Adrenal gland (tissue), 12 donors: ENCODE data around the gene FAM185A. TPM values are rescaled to one million over a fixed set of nuclear protein-coding genes. Genes with fewer than 3 reads are reported as not detected.

Source experiments
- DNase-seq, 7 donors: peaks; one replicate each; pipeline ENCODE4 v3.0.0-alpha.2; 2019 to 2020
- H3K27ac ChIP-seq, 5 donors: fragments of 200-600 bp; sonication (generic) in 4 of 5; 1 replicate in 3 of 5; 2 replicates in 2 of 5; pipeline versions ENCODE4 v1.5.1 to v1.8.0; 2016 to 2020; ENCODE audit warnings: mild to moderate bottlenecking in 1 of 5
- H3K27me3 ChIP-seq: fragments of 200-600 bp; 2 replicates; pipeline ENCODE4 v1.8.0; 2021
- H3K36me3 ChIP-seq, 2 donors: fragments of 200-600 bp; replicated peaks in 1 of 2; 1 replicate in 1 of 2; 2 replicates in 1 of 2; pipeline versions ENCODE4 v1.5.1 to v1.8.0; 2018 to 2022
- H3K4me1 ChIP-seq, 2 donors: fragments of 200-600 bp; replicated peaks in 1 of 2; 1 replicate in 1 of 2; 2 replicates in 1 of 2; pipeline versions ENCODE4 v1.5.1 to v1.8.0; 2018 to 2021
- H3K4me3 ChIP-seq, 4 donors: fragments of 200-600 bp; sonication (generic) in 3 of 4; one replicate each; pipeline ENCODE4 v1.5.1; 2016 to 2018
- H3K9me3 ChIP-seq, 3 donors: fragments of 200-600 bp; sonication (generic) in 1 of 3; replicated peaks in 1 of 3; 1 replicate in 2 of 3; 2 replicates in 1 of 3; pipeline versions ENCODE4 v1.5.1 to v1.8.0; 2016 to 2021
- CTCF ChIP-seq, 6 experiments: fragments of 450-650 bp in 4 of 6; fragments of 200-600 bp in 2 of 6; sonication (generic) in 1 of 6; IDR thresholded peaks; 1 replicate in 5 of 6; 2 replicates in 1 of 6; pipeline versions ENCODE4 v1.5.1 to v1.8.0; 2016 to 2021; ENCODE audit warnings: antibody characterized with exemption in 6 of 6, mild to moderate bottlenecking in 2 of 6, moderate library complexity in 1 of 6
- POLR2A ChIP-seq, 2 donors: fragments of 450-650 bp; IDR thresholded peaks; one replicate each; pipeline ENCODE4 v1.6.1; 2017; ENCODE audit warnings: antibody characterized with exemption in 2 of 2, mild to moderate bottlenecking in 2 of 2, moderate library complexity in 1 of 2
- WGBS, 4 donors: extraction: QIAGEN DNeasy Blood & Tissue Kit in 2 of 4; methylation state at CpG; one replicate each; pipeline versions ENCODE4 v1.1.5 to v1.1.7; 2013 to 2017; 5-methylcytosine and 5-hydroxymethylcytosine counted together
- intact Hi-C, 2 donors: fragments of 100-400 bp; cut with DNase I; formaldehyde crosslinking; loops; one replicate each; pipeline versions ENCODE4 v1.14.1 to v1.15.0; 2022 to 2023
- polyA plus RNA-seq, 3 donors: library from polyadenylated mRNA; stranded (reverse); fragments of 200-250 nt in 2 of 3; fragments of 350-450 nt in 1 of 3; fragmentation: Illumina TruSeq in 1 of 3; extraction: RNeasy Lipid Tissue Mini Kit (QIAGEN cat#74804) in 1 of 3; gene quantifications; one replicate each; pipeline ENCODE4 v1.2.3, GENCODE V29; 2013 to 2014
- total RNA-seq, 9 donors: library from RNA; depleted of rRNA in 4 of 9; stranded (reverse); fragments of >200 nt in 4 of 9; fragments of 120-200 nt in 1 of 9; fragmentation: NEBNext Ultra II Directional in 1 of 9; extraction: Animal tissue kit (Norgen Biotek cat#: 25700) in 1 of 9; gene quantifications; one replicate each; pipeline versions ENCODE4 v1.1.0 to v1.2.4, GENCODE V29; 2013 to 2023
- donor health status: healthy with polysubstance abuse.
- donor health status: Bipolar disorder and iron deficiency.
- donor health status: DM: yes; HTN: yes; CAD: no.
- donor health status: DM: no; HTN: no; CAD: no.
- donor health status: DM: no; HTN: no; CAD: no.
- donor health status: DM: yes; HTN: yes; CAD: no.

Gene FAM185A
- total and polyA plus RNA-seq, 12 donors: 5.9 to 25.6 (median 10.7) TPM

- WGBS, 4 donors: 89 to 94% (median 93%) methylated on average over 6 of the region's 6 CpGs
- DNase-seq: no peak
- Histone ChIP-seq H3K27ac (no peak overlapping the region), H3K4me3 (no peak overlapping the region), H3K4me1 (no peaks in the 10 kb centered on the region), H3K27me3 (no peaks in the 10 kb centered on the region), H3K36me3 (no peaks in the 10 kb centered on the region), H3K9me3 (no peaks in the 10 kb centered on the region)
- TF ChIP-seq CTCF (IDR thresholded peaks at IDR 0.05) (no peak), POLR2A (IDR thresholded peaks at IDR 0.05) (no peak)
- intact Hi-C loops: no loop called here
Measured at GRCh38 chr7:102823390-102824119, 74.8 kb downstream of the FAM185A start.

- WGBS, 4 donors: 97 to 100% (median 99%) methylated on average over 2 of the region's 2 CpGs
- H3K27me3 ChIP-seq: no peaks in the 10 kb centered on the region
- H3K36me3 ChIP-seq: no peaks in the 10 kb centered on the region
- no peak overlapping the region for H3K4me3 ChIP-seq
- TF ChIP-seq POLR2A (IDR thresholded peaks at IDR 0.05) (no peak), CTCF (IDR thresholded peaks at IDR 0.05) (no peak)
- intact Hi-C loops: no loop called here
- H3K27ac ChIP-seq: no peak overlapping the region
- H3K9me3 ChIP-seq: no peaks in the 10 kb centered on the region
- no peak for DNase-seq
- peaks cover 0 to 6% of the 10 kb centered on the region in 2 donors for H3K4me1 ChIP-seq
Measured at GRCh38 chr7:102828286-102828685, 79.5 kb downstream of the FAM185A start.

GRCh38 chr7:102829075-102829474 is 80.3 kb downstream of the FAM185A start:
- H3K36me3 ChIP-seq: no peaks in the 10 kb centered on the region
- 95 to 99% (median 97%) methylated on average over 3 of the region's 3 CpGs for WGBS, 4 donors
- intact Hi-C loops: no loop called here

GRCh38 chr7:102830197-102830596 is 81.4 kb downstream of the FAM185A start:
- WGBS, 4 donors: 88 to 96% (median 94%) methylated on average over 2 of the region's 2 CpGs
- no peaks in the 10 kb centered on the region for H3K9me3 ChIP-seq
- intact Hi-C loops: no loop called here
- DNase-seq: no peak
- H3K36me3 ChIP-seq: no peaks in the 10 kb centered on the region
- H3K27me3 ChIP-seq: no peaks in the 10 kb centered on the region
- H3K4me1 ChIP-seq: peaks cover 0 to 6% of the 10 kb centered on the region in 2 donors
- no peak overlapping the region for H3K4me3 ChIP-seq
- TF ChIP-seq POLR2A (IDR thresholded peaks at IDR 0.05): no peak
- no peak for TF ChIP-seq CTCF (IDR thresholded peaks at IDR 0.05)
- no peak overlapping the region for H3K27ac ChIP-seq

More at GRCh38 chr7:102829075-102829474, 80.3 kb downstream of the FAM185A start:
- Histone ChIP-seq H3K4me3 (no peak overlapping the region), H3K9me3 (no peaks in the 10 kb centered on the region), H3K27ac (no peak overlapping the region), H3K27me3 (no peaks in the 10 kb centered on the region), H3K4me1 (peaks cover 0 to 6% of the 10 kb centered on the region in 2 donors)
- DNase-seq: no peak
- TF ChIP-seq POLR2A (IDR thresholded peaks at IDR 0.05): no peak
- no peak for TF ChIP-seq CTCF (IDR thresholded peaks at IDR 0.05)
